B cell (primary cell): ENCODE measurements around the gene TTLL6. TPM values are rescaled to one million over a fixed set of nuclear protein-coding genes. Genes with fewer than 3 reads are reported as not detected.
A peak's percentile ranks its signal among the peaks of the same experiment; 100 is the strongest.

ENCODE experiments used
- ATAC-seq: fragments of 200-7000 bp; cut with Tn5 transposase; one replicate; pipeline ENCODE4 v1.10.0; 2021; ENCODE audit warnings: low read depth, mild to moderate bottlenecking, moderate number of reproducible peaks, moderate library complexity
- CTCF ChIA-PET: fragments of 350-600 bp; sonication (Branson Sonifier 250); formaldehyde crosslinking; loops from one replicate; lab custom pipeline; 2021; ENCODE audit warnings: antibody characterized with exemption, inconsistent platforms; lab: Charles Lee
- POLR2A ChIA-PET: fragments of 350-600 bp; sonication (Branson Sonifier 250); formaldehyde crosslinking; loops from one replicate; lab custom pipeline; 2021; ENCODE audit warnings: antibody characterized with exemption; lab: Charles Lee
- DNase-seq: peaks from one replicate; pipeline ENCODE4 v3.0.0; 2013
- H2AFZ ChIP-seq: 2 replicates; pipeline ENCODE4 v1.6.1; 2012; ENCODE audit warnings: mild to moderate bottlenecking, low read depth, low read length; ENCODE audit not compliant: insufficient read depth, poor library complexity, severe bottlenecking
- H3K27ac ChIP-seq, 2 donors: 1 replicate in 1 of 2; 2 replicates in 1 of 2; pipeline ENCODE4 v1.5.1; 2012 to 2013; ENCODE audit warnings: low read length in 2 of 2, mild to moderate bottlenecking in 2 of 2, moderate library complexity in 1 of 2
- H3K27me3 ChIP-seq, 4 experiments: fragments of 200-600 bp in 1 of 4; sonication (generic) in 1 of 4; replicated peaks in 1 of 4; 1 replicate in 2 of 4; 2 replicates in 2 of 4; pipeline versions ENCODE4 v1.6.1 to v1.7.0; 2013 to 2016; ENCODE audit warnings: low read length in 3 of 4, mild to moderate bottlenecking in 2 of 4, mixed read lengths in 1 of 4, moderate library complexity in 1 of 4; ENCODE audit not compliant: insufficient read depth in 4 of 4, control insufficient read depth in 3 of 4; ENCODE audit errors: control extremely low read depth in 1 of 4
- H3K36me3 ChIP-seq, 2 experiments: replicated peaks in 1 of 2; 1 replicate in 1 of 2; 2 replicates in 1 of 2; pipeline versions ENCODE4 v1.6.1 to v1.7.1; 2013; ENCODE audit warnings: low read length in 1 of 2; ENCODE audit not compliant: insufficient read depth in 2 of 2, control insufficient read depth in 1 of 2; ENCODE audit errors: control extremely low read depth in 1 of 2, extremely low read depth in 1 of 2
- H3K4me1 ChIP-seq, 2 donors: fragments of 200-600 bp in 1 of 2; sonication (generic) in 1 of 2; 1 replicate in 1 of 2; 2 replicates in 1 of 2; pipeline versions ENCODE4 v1.5.1 to v1.6.1; 2013 to 2017; ENCODE audit warnings: low read length in 2 of 2; ENCODE audit not compliant: control insufficient read depth in 2 of 2, insufficient read depth in 2 of 2
- H3K4me2 ChIP-seq: replicated peaks from 2 replicates; pipeline ENCODE3; 2012; ENCODE audit warnings: mild to moderate bottlenecking, low read depth, low read length; ENCODE audit not compliant: poor library complexity, severe bottlenecking
- H3K4me3 ChIP-seq, 5 experiments: fragments of 200-600 bp in 1 of 5; sonication (generic) in 1 of 5; 1 replicate in 3 of 5; 2 replicates in 2 of 5; pipeline versions ENCODE4 v1.5.1 to v1.7.0; 2011 to 2016; ENCODE audit warnings: low read length in 4 of 5, mild to moderate bottlenecking in 4 of 5, low read depth in 2 of 5, control low read depth in 1 of 5, moderate library complexity in 1 of 5; ENCODE audit not compliant: insufficient read depth in 1 of 5; ENCODE audit errors: control extremely low read depth in 1 of 5, extremely low read depth in 1 of 5
- H3K79me2 ChIP-seq: fragments of 200-600 bp; sonication (generic); one replicate; pipeline ENCODE4 v1.6.0; 2016; ENCODE audit warnings: low read length; ENCODE audit not compliant: control insufficient read depth, insufficient read depth
- H3K9ac ChIP-seq: fragments of 200-600 bp; sonication (generic); 2 replicates; pipeline ENCODE4 v1.6.1; 2017; ENCODE audit warnings: mild to moderate bottlenecking, low read length, moderate library complexity
- H3K9me3 ChIP-seq, 3 donors: one replicate each; pipeline versions ENCODE4 v1.6.1 to v1.7.1; 2013; ENCODE audit warnings: low read length in 2 of 3; ENCODE audit not compliant: control insufficient read depth in 2 of 3, insufficient read depth in 1 of 3; ENCODE audit errors: control extremely low read depth in 1 of 3
- H4K20me1 ChIP-seq: 2 replicates; pipeline ENCODE4 v1.6.0; 2012; ENCODE audit warnings: mild to moderate bottlenecking, low read length; ENCODE audit not compliant: insufficient read depth, control insufficient read depth, poor library complexity, severe bottlenecking
- H3K27ac Mint-ChIP-seq: one replicate; pipeline ENCODE4 v1.8.0; 2021; ENCODE audit warnings: mixed read lengths
- H3K27me3 Mint-ChIP-seq: one replicate; pipeline ENCODE4 v1.8.0; 2021; ENCODE audit warnings: mixed read lengths
- H3K4me1 Mint-ChIP-seq: one replicate; pipeline ENCODE4 v1.8.0; 2021; ENCODE audit warnings: mixed read lengths
- H3K4me3 Mint-ChIP-seq: one replicate; pipeline ENCODE4 v1.8.0; 2021; ENCODE audit warnings: mixed read lengths
- H3K9me3 Mint-ChIP-seq: one replicate; pipeline ENCODE4 v1.8.0; 2022; ENCODE audit warnings: mixed read lengths; ENCODE audit not compliant: insufficient read depth
- CTCF ChIP-seq: fragments of 200-600 bp; IDR thresholded peaks from one replicate; pipeline ENCODE4 v1.8.0; 2022; ENCODE audit warnings: antibody characterized with exemption, mild to moderate bottlenecking
- EZH2 ChIP-seq: IDR thresholded peaks from 2 replicates; pipeline ENCODE4 v1.6.1; 2012; ENCODE audit warnings: borderline replicate concordance, low read depth, mild to moderate bottlenecking, moderate library complexity, low read length; ENCODE audit not compliant: insufficient read depth, poor library complexity, severe bottlenecking
- WGBS: methylation state at CpG from one replicate; pipeline ENCODE4 v1.1.5; 2013; ENCODE audit warnings: missing lambda C conversion rate; ENCODE audit not compliant: insufficient coverage; 5-methylcytosine and 5-hydroxymethylcytosine counted together
- intact Hi-C: fragments of 100-400 bp; cut with micrococcal nuclease; formaldehyde crosslinking; loops from one replicate; pipeline ENCODE4 v1.10.0; 2022
- polyA plus RNA-seq: library from polyadenylated mRNA; depleted of rRNA; stranded (reverse); fragments of >200 nt; gene quantifications from 2 replicates; pipeline ENCODE4 v1.2.3, GENCODE V29; 2012
- total RNA-seq, 2 donors: library from RNA; stranded (reverse); fragments of 120-200 nt in 1 of 2; gene quantifications; 1 replicate in 1 of 2; 2 replicates in 1 of 2; pipeline versions ENCODE4 v1.2.3 to v1.2.4, GENCODE V29; 2013 to 2022

Gene TTLL6
- total and polyA plus RNA-seq, 2 donors (not counting 1 experiment from before 2014, with no cell fraction given) = not detected

- Mint-ChIP-seq H3K27ac (peak overlapping the region; percentile 15), H3K9me3 (no peaks in the 10 kb centered on the region), H3K27me3 (peaks cover 78% of the 10 kb centered on the region), H3K4me1 (peaks cover 31% of the 10 kb centered on the region), H3K4me3 (no peak overlapping the region)
- peaks cover 48 to 74% of the 10 kb centered on the region in 2 donors for H3K4me1 ChIP-seq
- H3K4me2 ChIP-seq = no peak overlapping the region
- no peak overlapping the region for H2AFZ ChIP-seq
- peak; percentile 35 for DNase-seq
- TF ChIP-seq CTCF (no peak), EZH2 (no peak)
- peaks cover 0 to 96% (median 84%) of the 10 kb centered on the region in 4 experiments for H3K27me3 ChIP-seq
- H3K4me3 ChIP-seq = no peak overlapping the region
- no peak for ATAC-seq
- no peaks in the 10 kb centered on the region for H4K20me1 ChIP-seq
- ChIA-PET POLR2A (no interaction called here), CTCF (interaction anchor here (0.9 to 1.6 kb wide), 5 partner anchors 9 to 152 kb away, joined by 3 to 4 read pairs (median 3); no protein-coding TSS in a partner anchor)
- H3K9me3 ChIP-seq = peaks cover 2 to 69% (median 2%) of the 10 kb centered on the region in 3 donors
- no peaks in the 10 kb centered on the region for H3K79me2 ChIP-seq
- H3K27ac ChIP-seq = no peak overlapping the region
- WGBS = 19% methylated on average over 13 of the region's 20 CpGs
- no peak overlapping the region for H3K9ac ChIP-seq
- H3K36me3 ChIP-seq = no peaks in the 10 kb centered on the region
- intact Hi-C loops = loop anchor here (5.0 to 10.0 kb wide), 2 partner anchors 129 to 268 kb away; partner anchors contain the start of gene IGF2BP1
These were observed 90.7 kb downstream of the TTLL6 start for GRCh38 chr17:48726114-48726915.
